Fibroblast of lung (primary cell): Measurements from ENCODE around the gene NCAN. TPM values are rescaled to one million over a fixed set of nuclear protein-coding genes. Genes with fewer than 3 reads are reported as not detected.

ENCODE experiments used
- DNase-seq, 2 donors: peaks; one replicate each; pipeline versions ENCODE4 v3.0.0 to v3.0.0-alpha.2; 2010; ENCODE audit warnings: low read depth in 2 of 2
- H2AFZ ChIP-seq: 2 replicates; pipeline ENCODE4 v1.5.1; 2012; ENCODE audit warnings: low read length, control low read depth, inconsistent platforms
- H3K27ac ChIP-seq: 2 replicates; pipeline ENCODE4 v1.5.1; 2011; ENCODE audit warnings: low read length, control low read depth; ENCODE audit not compliant: insufficient read depth
- H3K27me3 ChIP-seq: 2 replicates; pipeline ENCODE4 v1.5.1; 2011; ENCODE audit warnings: mild to moderate bottlenecking, low read length; ENCODE audit not compliant: control insufficient read depth, insufficient read depth
- H3K36me3 ChIP-seq: 2 replicates; pipeline ENCODE4 v1.5.1; 2011; ENCODE audit warnings: low read length; ENCODE audit not compliant: control insufficient read depth, insufficient read depth
- H3K4me1 ChIP-seq: 2 replicates; pipeline ENCODE4 v1.5.1; 2011; ENCODE audit warnings: low read length; ENCODE audit not compliant: control insufficient read depth, insufficient read depth; ENCODE audit errors: extremely low read depth
- H3K4me2 ChIP-seq: 2 replicates; pipeline ENCODE4 v1.5.1; 2011; ENCODE audit warnings: low read length, control low read depth; ENCODE audit not compliant: insufficient read depth; ENCODE audit errors: extremely low read depth
- H3K4me3 ChIP-seq, 4 experiments: fragments of 200-600 bp in 1 of 4; sonication (generic) in 1 of 4; replicated peaks in 1 of 4; 2 replicates each; pipeline ENCODE4 v1.5.1; 2011 to 2016; ENCODE audit warnings: low read length in 4 of 4, low read depth in 3 of 4, mild to moderate bottlenecking in 3 of 4, control low read depth in 2 of 4, inconsistent platforms in 1 of 4, mixed read lengths in 1 of 4; ENCODE audit not compliant: insufficient read depth in 1 of 4; ENCODE audit errors: control extremely low read depth in 1 of 4
- H3K79me2 ChIP-seq: 2 replicates; pipeline ENCODE4 v1.5.1; 2012; ENCODE audit warnings: mild to moderate bottlenecking, low read length, inconsistent platforms; ENCODE audit not compliant: control insufficient read depth, insufficient read depth
- H3K9ac ChIP-seq: 2 replicates; pipeline ENCODE4 v1.5.1; 2011; ENCODE audit warnings: mild to moderate bottlenecking, low read length, control low read depth; ENCODE audit not compliant: insufficient read depth
- H3K9me3 ChIP-seq: 2 replicates; pipeline ENCODE4 v1.5.1; 2012; ENCODE audit warnings: low read depth, low read length; ENCODE audit not compliant: control insufficient read depth, insufficient read depth
- H4K20me1 ChIP-seq: 2 replicates; pipeline ENCODE4 v1.5.1; 2011; ENCODE audit warnings: low read length; ENCODE audit not compliant: control insufficient read depth, insufficient read depth; ENCODE audit errors: extremely low read depth
- EZH2 ChIP-seq: IDR thresholded peaks from 2 replicates; pipeline ENCODE4 v1.5.1; 2012; ENCODE audit warnings: low read length, control low read depth, mild to moderate bottlenecking; ENCODE audit errors: missing control alignments
- polyA plus RNA-seq, 2 donors: library from polyadenylated mRNA; depleted of rRNA in 1 of 2; stranded (reverse) in 1 of 2; unstranded in 1 of 2; fragments of >200 nt; gene quantifications; 2 replicates each; pipeline ENCODE4 v1.2.1, GENCODE V29; 2011 to 2012; ENCODE audit warnings: missing spikeins in 1 of 2
- total RNA-seq: library from RNA; depleted of rRNA; stranded (reverse); fragments of >200 nt; gene quantifications from 2 replicates; pipeline ENCODE4 v1.2.1, GENCODE V29; 2014
- TF ChIP-seq, protein P1 (sequence below), 2 donors: IDR thresholded peaks in 1 of 2; conservative IDR thresholded peaks in 1 of 2; 1 replicate in 1 of 2; 2 replicates in 1 of 2; pipeline ENCODE4 v1.5.1; 2011 to 2012; ENCODE audit warnings: low read length in 2 of 2, control low read depth in 1 of 2, inconsistent platforms in 1 of 2, low read depth in 1 of 2, mild to moderate bottlenecking in 1 of 2

NCAN gene
- total and polyA plus RNA-seq, 2 donors (not counting 1 experiment from before 2014, with no cell fraction given) = under 0.01 TPM; not detected in 1

DNA sequence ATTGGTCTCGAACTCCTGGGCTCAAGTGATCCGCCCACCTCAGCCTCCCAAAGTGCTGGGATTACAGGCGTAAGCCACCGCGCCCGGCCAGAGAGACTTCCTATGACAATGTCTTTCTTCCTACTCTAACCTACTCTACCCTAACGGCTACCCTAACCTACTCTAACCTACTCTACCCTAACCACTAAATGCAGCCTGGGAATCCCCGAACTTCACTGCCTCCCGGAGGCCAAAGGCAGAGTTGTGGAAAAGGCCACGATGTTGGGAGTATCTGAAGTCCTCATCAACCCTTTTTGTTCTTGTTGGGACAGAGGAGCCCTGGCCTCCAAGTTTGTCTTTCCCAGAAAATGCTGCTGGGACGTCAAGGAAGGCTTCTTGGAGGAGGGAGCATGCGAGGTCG is 7.6 kb upstream of the NCAN start:
- Histone ChIP-seq H3K79me2 (no peaks in the 10 kb centered on the region), H3K9me3 (no peaks in the 10 kb centered on the region), H3K4me3 (no peak overlapping the region), H3K27me3 (no peaks in the 10 kb centered on the region), H3K4me1 (peaks cover 2% of the 10 kb centered on the region), H3K36me3 (peaks cover 3% of the 10 kb centered on the region), H2AFZ (no peak overlapping the region), H3K4me2 (no peak overlapping the region), H4K20me1 (no peaks in the 10 kb centered on the region), H3K27ac (no peak overlapping the region), H3K9ac (no peak overlapping the region)
- no peak for DNase-seq
- TF ChIP-seq, protein P1, sequence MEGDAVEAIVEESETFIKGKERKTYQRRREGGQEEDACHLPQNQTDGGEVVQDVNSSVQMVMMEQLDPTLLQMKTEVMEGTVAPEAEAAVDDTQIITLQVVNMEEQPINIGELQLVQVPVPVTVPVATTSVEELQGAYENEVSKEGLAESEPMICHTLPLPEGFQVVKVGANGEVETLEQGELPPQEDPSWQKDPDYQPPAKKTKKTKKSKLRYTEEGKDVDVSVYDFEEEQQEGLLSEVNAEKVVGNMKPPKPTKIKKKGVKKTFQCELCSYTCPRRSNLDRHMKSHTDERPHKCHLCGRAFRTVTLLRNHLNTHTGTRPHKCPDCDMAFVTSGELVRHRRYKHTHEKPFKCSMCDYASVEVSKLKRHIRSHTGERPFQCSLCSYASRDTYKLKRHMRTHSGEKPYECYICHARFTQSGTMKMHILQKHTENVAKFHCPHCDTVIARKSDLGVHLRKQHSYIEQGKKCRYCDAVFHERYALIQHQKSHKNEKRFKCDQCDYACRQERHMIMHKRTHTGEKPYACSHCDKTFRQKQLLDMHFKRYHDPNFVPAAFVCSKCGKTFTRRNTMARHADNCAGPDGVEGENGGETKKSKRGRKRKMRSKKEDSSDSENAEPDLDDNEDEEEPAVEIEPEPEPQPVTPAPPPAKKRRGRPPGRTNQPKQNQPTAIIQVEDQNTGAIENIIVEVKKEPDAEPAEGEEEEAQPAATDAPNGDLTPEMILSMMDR (conservative IDR thresholded peaks at IDR 0.05 in 1 of 2, IDR thresholded peaks at IDR 0.05 in 1 of 2; ENCODE audit: low read depth in 1 of 2, low read length in 2 of 2) = no peak
- no peak for TF ChIP-seq EZH2

DNA sequence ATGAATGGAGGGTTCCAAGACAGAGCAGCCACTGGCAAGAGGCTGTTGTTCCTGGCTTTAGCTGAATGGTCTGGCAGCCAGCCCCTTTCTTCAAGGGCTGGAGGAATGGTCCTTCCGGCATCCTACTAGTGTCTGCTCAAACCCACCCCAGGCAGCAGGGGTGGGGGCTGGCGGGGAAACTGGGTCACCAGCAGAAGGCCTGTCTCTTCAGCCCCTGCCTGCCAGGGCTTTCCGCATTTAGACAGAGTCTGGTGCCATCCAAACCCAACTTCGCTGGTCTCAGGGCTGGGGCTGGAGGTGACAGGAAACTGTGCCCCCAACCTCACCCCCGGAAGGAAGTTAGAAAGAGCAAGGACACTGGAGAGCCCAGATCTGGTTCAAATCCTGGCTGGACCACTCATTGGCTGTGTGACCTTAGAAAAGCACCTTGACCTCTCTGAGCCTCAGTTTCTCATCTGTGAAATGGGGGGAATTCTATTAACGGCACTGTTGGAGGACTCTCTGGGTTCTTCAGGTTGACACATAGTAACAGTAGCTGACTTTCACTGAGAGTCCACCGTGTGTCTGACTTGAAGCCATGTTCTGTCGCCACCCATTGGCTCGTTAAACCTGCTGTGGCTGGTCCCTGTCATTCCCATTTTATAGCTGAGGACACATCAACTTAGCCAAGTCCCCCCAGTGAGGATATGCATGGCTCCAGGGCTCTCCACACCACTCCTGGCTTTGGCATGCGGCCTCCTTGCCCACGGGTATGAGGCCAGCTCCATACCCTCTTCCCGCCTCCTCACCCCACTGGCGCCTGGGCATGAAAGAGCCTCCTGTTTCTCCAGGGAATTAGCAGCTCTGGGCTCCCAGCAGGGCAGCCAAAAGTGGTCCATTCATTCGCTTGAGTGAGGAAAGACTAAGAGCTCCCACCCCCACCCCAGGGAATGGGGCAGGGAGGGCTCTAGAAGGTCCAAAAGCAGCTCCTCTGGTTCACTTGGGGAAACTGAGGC is 6.0 kb upstream of the NCAN start:
- TF ChIP-seq EZH2 = no peak
- TF ChIP-seq, protein P1 (conservative IDR thresholded peaks at IDR 0.05 in 1 of 2, IDR thresholded peaks at IDR 0.05 in 1 of 2; ENCODE audit: low read depth in 1 of 2, low read length in 2 of 2) = no peak
- Histone ChIP-seq H3K27me3 (no peaks in the 10 kb centered on the region), H3K79me2 (no peaks in the 10 kb centered on the region), H4K20me1 (no peaks in the 10 kb centered on the region), H3K36me3 (no peaks in the 10 kb centered on the region), H3K4me3 (no peak overlapping the region), H2AFZ (no peak overlapping the region), H3K27ac (no peak overlapping the region), H3K4me1 (peaks cover 2% of the 10 kb centered on the region), H3K9me3 (no peaks in the 10 kb centered on the region), H3K9ac (no peak overlapping the region), H3K4me2 (no peak overlapping the region)
- DNase-seq = no peak

DNA sequence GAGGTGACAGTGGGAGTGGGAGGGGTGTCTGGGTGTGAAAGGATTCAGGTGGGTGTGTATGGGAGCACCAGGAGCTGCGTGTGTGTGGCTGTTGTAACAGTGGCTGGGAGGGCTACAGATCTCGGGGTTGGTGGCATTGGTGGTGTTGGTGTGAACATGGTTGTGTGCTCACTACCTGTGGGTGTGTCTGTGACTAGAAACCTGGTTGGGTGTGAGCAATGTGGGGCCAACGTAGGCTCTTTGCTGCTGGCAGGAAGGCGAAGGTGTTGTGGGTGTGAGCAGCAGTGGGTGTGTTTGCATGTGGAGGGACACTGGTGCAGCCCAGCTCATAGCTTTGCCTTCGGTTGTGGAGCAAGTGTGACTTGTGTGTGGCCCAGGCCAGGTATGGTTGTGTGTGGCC is 4.8 kb upstream of the NCAN start:
- Histone ChIP-seq H3K79me2 (no peaks in the 10 kb centered on the region), H3K27me3 (peaks cover 6% of the 10 kb centered on the region), H3K4me2 (no peak overlapping the region), H3K4me3 (no peak overlapping the region), H3K4me1 (peaks cover 2% of the 10 kb centered on the region), H2AFZ (no peak overlapping the region), H4K20me1 (no peaks in the 10 kb centered on the region), H3K27ac (no peak overlapping the region), H3K9me3 (no peaks in the 10 kb centered on the region), H3K36me3 (no peaks in the 10 kb centered on the region), H3K9ac (no peak overlapping the region)
- no peak for DNase-seq
- no peak for TF ChIP-seq EZH2
- TF ChIP-seq, protein P1 (conservative IDR thresholded peaks at IDR 0.05 in 1 of 2, IDR thresholded peaks at IDR 0.05 in 1 of 2; ENCODE audit: low read depth in 1 of 2, low read length in 2 of 2) = no peak
